K562 (cell line): ENCODE results near the gene TAOK2. TPM values are rescaled to one million over a fixed set of nuclear protein-coding genes. Genes with fewer than 3 reads are reported as not detected.

ENCODE experiments used
- ATF6 ChIP-seq: sonication (generic); formaldehyde crosslinking; IDR thresholded peaks from 2 replicates; pipeline ENCODE4 v1.4.0; 2020; ENCODE audit warnings: mild to moderate bottlenecking, missing genetic modification reagents
- BCLAF1 ChIP-seq, 2 experiments: fragments of 450-650 bp in 1 of 2; IDR thresholded peaks; 2 replicates each; pipeline ENCODE4 v1.6.1; 2011 to 2017; ENCODE audit warnings: low read depth in 2 of 2, antibody characterized with exemption in 1 of 2, borderline replicate concordance in 1 of 2, low read length in 1 of 2, mild to moderate bottlenecking in 1 of 2, mixed read lengths in 1 of 2; ENCODE audit not compliant: control insufficient read depth in 1 of 2
- E4F1 ChIP-seq: fragments of 250-450 bp; sonication (Bioruptor Pico); IDR thresholded peaks from 2 replicates; pipeline ENCODE4 v1.5.0; 2021; ENCODE audit warnings: mild to moderate bottlenecking, borderline replicate concordance
- IRF1 ChIP-seq: sonication (generic); formaldehyde crosslinking; IDR thresholded peaks from 2 replicates; pipeline ENCODE4 v1.8.0; 2022; ENCODE audit warnings: missing genetic modification reagents, mild to moderate bottlenecking, borderline replicate concordance
- KLF16 ChIP-seq: IDR thresholded peaks from 2 replicates; pipeline ENCODE4 v1.6.1; 2016; ENCODE audit warnings: antibody characterized with exemption
- MNT ChIP-seq, 2 experiments: fragments of 450-650 bp; conservative IDR thresholded peaks; 2 replicates each; pipeline ENCODE4 v1.6.1; 2017; ENCODE audit warnings: mild to moderate bottlenecking in 2 of 2, moderate library complexity in 2 of 2
- RBBP5 ChIP-seq: fragments of 200-600 bp; sonication (generic); IDR thresholded peaks from 2 replicates; pipeline ENCODE4 v1.6.1; 2012; ENCODE audit warnings: borderline replicate concordance, mild to moderate bottlenecking, low read length, control low read depth, inconsistent platforms; ENCODE audit not compliant: insufficient read depth, poor library complexity, severe bottlenecking
- SIX5 ChIP-seq, 2 experiments: IDR thresholded peaks; 2 replicates each; pipeline ENCODE4 v1.6.1; 2011; ENCODE audit warnings: low read length in 2 of 2, borderline replicate concordance in 1 of 2, low read depth in 1 of 2, mild to moderate bottlenecking in 1 of 2, moderate library complexity in 1 of 2; ENCODE audit not compliant: insufficient read depth in 1 of 2
- SRSF7 ChIP-seq: fragments of 200-400 bp; formaldehyde crosslinking; optimal IDR thresholded peaks from 2 replicates; pipeline ENCODE3; 2017; ENCODE audit warnings: mild to moderate bottlenecking, low read depth, low read length
- ZC3H4 ChIP-seq: sonication (generic); formaldehyde crosslinking; IDR thresholded peaks from 2 replicates; pipeline ENCODE4 v1.9.0; 2021; ENCODE audit warnings: missing genetic modification reagents, borderline replicate concordance
- ZFP30 ChIP-seq: fragments of 250-450 bp; sonication (Bioruptor Pico); IDR thresholded peaks from 2 replicates; pipeline ENCODE4 v1.8.0; 2022; ENCODE audit warnings: moderate library complexity, mild to moderate bottlenecking, inconsistent platforms, borderline replicate concordance
- polyA plus RNA-seq, 8 experiments: library from polyadenylated mRNA; depleted of rRNA in 4 of 8; stranded (reverse) in 5 of 8; unstranded in 3 of 8; fragments of >200 nt; fragmentation: Nextera tagmentation in 2 of 8; fragmentation: Illumina TruSeq in 1 of 8; extraction: Ambion mirVana in 2 of 8; extraction: Trizol in 1 of 8; gene quantifications; 2 replicates each; pipeline versions ENCODE4 v1.2.1 to v1.2.3, GENCODE V29; 2011 to 2014; ENCODE audit warnings: inconsistent platforms in 1 of 8, missing spikeins in 1 of 8
- total RNA-seq, 7 experiments: library from RNA; depleted of rRNA in 6 of 7; stranded (reverse); fragments of >200 nt in 6 of 7; fragmentation: Illumina TruSeq in 2 of 7; extraction: Trizol in 2 of 7; gene quantifications; 2 replicates each; pipeline versions ENCODE4 v1.2.1 to v1.2.3, GENCODE V29; 2011 to 2021; ENCODE audit warnings: low replicate concordance in 1 of 7

Gene TAOK2
- total and polyA plus RNA-seq, 9 of the 15 experiments (the other 6 are each of a cell fraction or from before 2014, with no cell fraction given), result 0.10 to 41.8 (median 13.7) TPM

- TF ChIP-seq KLF16 (no peak), SIX5 (IDR thresholded peaks at IDR 0.05; ENCODE audit: borderline replicate concordance in 1 of 2, insufficient read depth in 1 of 2, low read depth in 1 of 2, low read length in 2 of 2) (no peak), ATF6 (CRISPR knock-in tag) (peak; percentile 74; the same call in 1 of the 2 replicates), BCLAF1 (IDR thresholded peaks at IDR 0.05; ENCODE audit: borderline replicate concordance in 1 of 2, control insufficient read depth in 1 of 2, low read depth in 2 of 2, low read length in 1 of 2) (no peak), IRF1 (CRISPR knock-in tag) (no peak), E4F1 (CRISPR knock-in tag) (no peak), SRSF7 (no peak), ZC3H4 (CRISPR knock-in tag) (0 out of 2 replicates have a peak, but pooled peaks have one; percentile 30), RBBP5 (peak; percentile 63), ZFP30 (CRISPR knock-in tag) (no peak), MNT (conservative IDR thresholded peaks at IDR 0.05) (peak; percentile 46 to 80)
Observed at GRCh38 chr16:29925781-29926710, 47.6 kb upstream of the TAOK2 start, which contains the start of gene KCTD13 (continued).
